Measurements from ENCODE around the gene SAMSN1. TPM values are rescaled to one million over a fixed set of nuclear protein-coding genes. Genes with fewer than 3 reads are reported as not detected.

SAMSN1 gene
- total and polyA plus RNA-seq, 2 experiments from 2014 or later, result 3.2 to 5.4 TPM

GRCh38 chr21:14487490-14488432 lies 58.4 kb downstream of the SAMSN1 start:
- Mint-ChIP-seq H3K27me3 (ENCODE audit: insufficient read depth, low read depth, poor library complexity) (no peaks in the 10 kb centered on the region), H3K36me3 (ENCODE audit: low read depth) (no peaks in the 10 kb centered on the region), H3K4me1 (no peaks in the 10 kb centered on the region), H3K4me3 (no peak overlapping the region), H3K9me3 (no peaks in the 10 kb centered on the region), H3K27ac (no peak overlapping the region)
- H2AFZ ChIP-seq, result no peak overlapping the region
- no peaks in the 10 kb centered on the region for H3K27me3 ChIP-seq (ENCODE audit: insufficient read depth)
- H3K9me2 ChIP-seq (ENCODE audit: insufficient read depth), result no peaks in the 10 kb centered on the region
- TF ChIP-seq ZNF331 (CRISPR knock-in tag; IDR thresholded peaks at IDR 0.05; ENCODE audit: low read depth), result no peak
- no peaks in the 10 kb centered on the region for H3K79me2 ChIP-seq (replicated peaks; ENCODE audit: insufficient read depth)
- no peak overlapping the region for H3K4me2 ChIP-seq
- H3K4me3 ChIP-seq, result no peak overlapping the region
- no peak overlapping the region for H3K27ac ChIP-seq (ENCODE audit: low read depth)
- H3K4me1 ChIP-seq (ENCODE audit: insufficient read depth), result no peaks in the 10 kb centered on the region
- DNase-seq (ENCODE audit: low spot score), result no peak
- no peaks in the 10 kb centered on the region for H4K20me1 ChIP-seq (replicated peaks; ENCODE audit: insufficient read depth)
- no peak for ATAC-seq
- H3F3A ChIP-seq (replicated peaks; ENCODE audit: low read depth), result no peaks in the 10 kb centered on the region
- H3K36me3 ChIP-seq (ENCODE audit: insufficient read depth), result no peaks in the 10 kb centered on the region

GRCh38 chr21:14486869-14487268 lies 59.2 kb downstream of the SAMSN1 start:
- H3K9me3 Mint-ChIP-seq, result no peaks in the 10 kb centered on the region
- Histone ChIP-seq H3K79me2 (replicated peaks; ENCODE audit: insufficient read depth) (no peaks in the 10 kb centered on the region), H3K27ac (ENCODE audit: low read depth) (no peak overlapping the region), H3K27me3 (ENCODE audit: insufficient read depth) (no peaks in the 10 kb centered on the region), H3K4me3 (no peak overlapping the region), H3K9me2 (ENCODE audit: insufficient read depth) (no peaks in the 10 kb centered on the region), H3K4me2 (no peak overlapping the region), H2AFZ (no peak overlapping the region), H3F3A (replicated peaks; ENCODE audit: low read depth) (no peaks in the 10 kb centered on the region), H4K20me1 (replicated peaks; ENCODE audit: insufficient read depth) (no peaks in the 10 kb centered on the region), H3K36me3 (ENCODE audit: insufficient read depth) (no peaks in the 10 kb centered on the region), H3K4me1 (ENCODE audit: insufficient read depth) (no peaks in the 10 kb centered on the region)
- DNase-seq (ENCODE audit: low spot score) (no peak), ATAC-seq (no peak)
- H3K27ac Mint-ChIP-seq, result no peak overlapping the region
- H3K4me1 Mint-ChIP-seq, result no peaks in the 10 kb centered on the region
- H3K4me3 Mint-ChIP-seq, result no peak overlapping the region
- H3K27me3 Mint-ChIP-seq (ENCODE audit: insufficient read depth, low read depth, poor library complexity), result no peaks in the 10 kb centered on the region
- no peaks in the 10 kb centered on the region for H3K36me3 Mint-ChIP-seq (ENCODE audit: low read depth)
- TF ChIP-seq REST (IDR thresholded peaks at IDR 0.05; ENCODE audit: unreplicated experiment), result no peak
- no peak for TF ChIP-seq JUNB (IDR thresholded peaks at IDR 0.05; ENCODE audit: unreplicated experiment)
- TF ChIP-seq ZNF462 (CRISPR knock-in tag; IDR thresholded peaks at IDR 0.05), result no peak
